Heart left ventricle (tissue), 16 donors: ENCODE data around the gene HINT1. TPM values are rescaled to one million over a fixed set of nuclear protein-coding genes. Genes with fewer than 3 reads are reported as not detected.

Source experiments
- ATAC-seq, 4 donors: fragments of 200-7000 bp; cut with Tn5 transposase; one replicate each; pipeline ENCODE4 v1.9.1; 2020 to 2022; ENCODE audit warnings: moderate library complexity in 4 of 4, mild to moderate bottlenecking in 3 of 4, moderate number of reproducible peaks in 1 of 4
- DNase-seq, 5 donors: peaks; one replicate each; pipeline ENCODE4 v3.0.0-alpha.2; 2020
- H3K27ac ChIP-seq, 12 donors: fragments of 200-600 bp; sonication (generic) in 4 of 12; one replicate each; pipeline versions ENCODE4 v1.5.0 to v1.8.0; 2016 to 2022; ENCODE audit warnings: mild to moderate bottlenecking in 2 of 12
- H3K27me3 ChIP-seq, 9 donors: fragments of 200-600 bp; sonication (generic) in 2 of 9; one replicate each; pipeline versions ENCODE4 v1.5.1 to v1.8.0; 2016 to 2022; ENCODE audit warnings: mild to moderate bottlenecking in 3 of 9
- H3K36me3 ChIP-seq, 9 donors: fragments of 200-600 bp; sonication (generic) in 2 of 9; one replicate each; pipeline versions ENCODE4 v1.5.0 to v1.8.0; 2018 to 2022; ENCODE audit warnings: mild to moderate bottlenecking in 2 of 9
- H3K4me1 ChIP-seq, 12 donors: fragments of 200-600 bp; sonication (generic) in 4 of 12; one replicate each; pipeline versions ENCODE4 v1.5.0 to v1.8.0; 2016 to 2022; ENCODE audit warnings: mild to moderate bottlenecking in 3 of 12
- H3K4me3 ChIP-seq, 12 donors: fragments of 200-600 bp; sonication (generic) in 4 of 12; one replicate each; pipeline versions ENCODE4 v1.5.0 to v1.8.0; 2017 to 2022; ENCODE audit warnings: mild to moderate bottlenecking in 9 of 12, moderate library complexity in 4 of 12
- H3K9me3 ChIP-seq, 12 donors: fragments of 200-600 bp; sonication (generic) in 4 of 12; one replicate each; pipeline versions ENCODE4 v1.5.0 to v1.8.0; 2016 to 2022; ENCODE audit warnings: mild to moderate bottlenecking in 1 of 12
- CTCF ChIP-seq, 12 donors: fragments of 200-600 bp; sonication (generic) in 4 of 12; IDR thresholded peaks; one replicate each; pipeline versions ENCODE4 v1.5.0 to v1.8.0; 2018 to 2022; ENCODE audit warnings: antibody characterized with exemption in 12 of 12, mild to moderate bottlenecking in 5 of 12
- POLR2A ChIP-seq, 2 donors: fragments of 450-650 bp; IDR thresholded peaks; one replicate each; pipeline ENCODE4 v1.6.1; 2017; ENCODE audit warnings: antibody characterized with exemption in 2 of 2, mild to moderate bottlenecking in 2 of 2, moderate library complexity in 2 of 2
- WGBS, 4 donors: extraction: QIAGEN DNeasy Blood & Tissue Kit in 2 of 4; methylation state at CpG; one replicate each; pipeline versions ENCODE4 v1.1.5 to v1.1.7; 2013 to 2018; 5-methylcytosine and 5-hydroxymethylcytosine counted together
- intact Hi-C, 10 donors: fragments of 100-400 bp; cut with DNase I; formaldehyde crosslinking; loops; one replicate each; pipeline versions ENCODE4 v1.11.1 to v1.14.2; 2022
- long read RNA-seq, 3 donors: library from polyadenylated mRNA; unstranded; transcript quantifications; one replicate each; pipeline ENCODE4 v2.0.0, GENCODE V29; 2020 to 2021
- polyA plus RNA-seq, 2 donors: library from polyadenylated mRNA; stranded (reverse); fragments of 200-250 nt; gene quantifications; one replicate each; pipeline ENCODE4 v1.2.3, GENCODE V29; 2013
- total RNA-seq, 9 donors: library from RNA; depleted of rRNA in 2 of 9; stranded (reverse); fragments of >200 nt in 2 of 9; fragmentation: NEBNext Ultra II Directional in 3 of 9; extraction: Animal tissue kit (Norgen Biotek cat#: 25700) in 3 of 9; gene quantifications; one replicate each; pipeline versions ENCODE4 v1.1.0 to v1.2.4, GENCODE V29; 2016 to 2023
- donor health status: ischemic (EF 13 %, LVEDD 7.1; RV severe dilation, severe dysfunction).
- donor health status: healthy with polysubstance abuse.
- donor health status: DM: no; HTN: yes; CAD: no.
- donor health status: DM: no; HTN: no; CAD: no.
- donor health status: ischemic (EF 25% LVEDD 6.9; RV normal size, moderate dysfunction).
- donor health status: ischemic (EF 25% LVEDD 5.7; RV mildly dilated, moderate dysfunction).
- donor health status: healthy.
- donor health status: DM: yes; HTN: yes; CAD: no.
- donor health status: ischemic (EF 35%, LVEDD 5.7; RV mildly dilated, moderate dysfunction).
- donor health status: nonischemic (EF 11% LVEDD 7.7; RV severe dilation, severe dysfunction).
- donor health status: DM: yes; HTN: yes; CAD: no.
- donor health status: PGD.
- donor health status: ischemic (EF 29% LVEDD 5.4; RV normal size, mild dysfunction).
- donor health status: nonischemic (EF 23%, LVEDD 6.1; RV moderate dilation, normal function).

The HINT1 gene
- total RNA-seq (100 to 1,000 TPM in 8 of 9 donors, 10 to 100 TPM in 1; 76.8 to 165 (median 148) TPM), polyA plus RNA-seq (100 to 1,000 TPM; 133 to 286 TPM)
- long read RNA-seq, donor 1, transcript HINT1-201 (3 exons, 1,081 nt): major isoform, 154 of 176 reads
- long read RNA-seq, donor 1, transcript HINT1-209 (3 exons, 656 nt): minor isoform, 9 of 176 reads
- long read RNA-seq, donor 1, partial matches to known transcripts: 1 of 176 reads
- long read RNA-seq, donor 1, other reads (novel, unspliced or antisense): 11 of 176 reads
- long read RNA-seq, donor 2, transcript HINT1-201 (3 exons, 1,081 nt): major isoform, 77 of 92 reads
- long read RNA-seq, donor 2, partial matches to known transcripts: 1 of 92 reads
- long read RNA-seq, donor 2, other reads (novel, unspliced or antisense): 8 of 92 reads
- long read RNA-seq, donor 3, transcript HINT1-201 (3 exons, 1,081 nt): major isoform, 85 of 97 reads
- long read RNA-seq, donor 3, partial matches to known transcripts: 0 of 97 reads
- long read RNA-seq, donor 3, other reads (novel, unspliced or antisense): 9 of 97 reads

DNA sequence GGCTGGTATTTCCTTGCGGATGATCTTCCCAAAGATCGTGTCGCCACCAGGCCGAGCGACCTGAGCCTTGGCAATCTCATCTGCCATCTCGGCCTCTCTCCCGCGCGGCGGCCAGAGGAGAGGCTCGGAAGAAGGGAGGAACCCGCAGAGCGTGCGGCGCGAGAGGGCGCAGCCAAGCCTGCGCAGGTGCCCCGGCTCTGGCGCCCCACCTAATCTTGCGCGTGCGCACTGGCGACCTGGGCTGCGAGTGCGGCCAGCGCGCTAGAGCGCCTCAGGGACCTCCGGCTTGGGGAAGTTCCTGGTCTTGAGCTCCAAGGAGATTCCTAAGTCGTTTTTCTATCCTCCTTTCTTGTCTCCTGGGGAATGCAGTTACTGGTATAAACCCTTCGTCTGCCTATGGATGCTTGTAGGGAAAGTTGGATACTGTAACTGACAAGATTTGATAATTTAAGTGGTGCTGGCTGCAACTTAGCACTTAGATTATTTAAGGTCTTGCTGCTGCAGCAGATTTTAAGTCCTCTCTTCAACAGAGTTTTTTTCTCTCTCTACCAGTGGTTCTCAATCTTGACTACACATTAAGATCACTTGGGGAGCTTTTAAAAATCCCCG lies at the start of gene HINT1:
Gene HINT1, minus strand, starts transcription at position 138 of the 609 bp plus-strand sequence. Its CDS starts 51 bp downstream, at position 87.
- H3K27me3 ChIP-seq: no peaks in the 10 kb centered on the region
- H3K9me3 ChIP-seq: no peaks in the 10 kb centered on the region
- WGBS, 4 donors: 0 to 5% (median 1%) methylated on average over 3 to 33 of the region's 33 CpGs
- TF ChIP-seq POLR2A (IDR thresholded peaks at IDR 0.05): peak in 1 of 2 donors; percentile 56
- TF ChIP-seq CTCF (IDR thresholded peaks at IDR 0.05): peak in 3 of 12 donors; percentile 23 to 45 (median 37)
- intact Hi-C loops: loop anchor here in 7 of 10 donors (1.0 to 10.0 kb wide), 6 partner anchors 98 to 252 kb away; partner anchors contain the start of gene CDC42SE2 (in 3 of the 7)
- peaks cover 0 to 29% (median 16%) of the 10 kb centered on the region in 12 donors for H3K4me1 ChIP-seq
- ATAC-seq (peak; percentile 92 to 98 (median 96)), DNase-seq (peak; percentile 92 to 97 (median 93))
- peak within 1 kb of the TSS; percentile 72 to 97 (median 88) for H3K4me3 ChIP-seq
- peak within 1 kb of the TSS; percentile 83 to 98 (median 94) for H3K27ac ChIP-seq
- H3K36me3 ChIP-seq: peaks cover 0 to 28% (median 25%) of the 10 kb centered on the region in 9 donors

DNA sequence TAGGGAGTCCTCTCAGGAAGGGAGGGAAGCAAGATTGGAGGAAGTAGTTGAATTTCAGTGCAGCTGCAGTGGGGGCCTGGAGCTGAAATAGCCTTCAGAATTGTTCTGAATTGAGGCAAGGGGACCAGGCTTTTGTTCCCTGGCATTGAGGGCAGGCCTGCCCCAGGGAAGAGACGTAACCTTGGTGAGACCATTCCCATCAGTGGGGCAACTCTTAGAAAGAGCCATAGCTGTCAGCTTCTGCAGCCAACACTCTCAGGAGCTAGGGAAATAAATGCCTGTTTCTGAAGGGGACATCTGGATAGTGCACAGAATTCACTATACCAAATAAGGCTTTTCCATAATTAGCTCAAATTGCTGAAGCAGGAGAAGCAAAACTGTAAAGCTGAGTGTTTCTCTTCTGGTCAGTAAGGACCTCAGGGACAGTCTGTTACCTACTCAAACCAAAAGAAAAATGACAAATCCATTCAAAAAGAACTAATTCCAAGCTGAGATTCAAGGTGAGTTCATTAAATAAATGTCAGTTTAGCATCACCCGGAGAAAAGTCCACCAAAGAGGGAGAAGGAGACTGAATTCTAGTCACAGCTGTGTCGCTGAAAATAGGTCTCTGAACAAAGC lies 49.7 kb upstream of the HINT1 start:
- no peaks in the 10 kb centered on the region for H3K9me3 ChIP-seq
- TF ChIP-seq POLR2A (IDR thresholded peaks at IDR 0.05): no peak
- no peak for TF ChIP-seq CTCF (IDR thresholded peaks at IDR 0.05)
- H3K36me3 ChIP-seq: no peaks in the 10 kb centered on the region
- ATAC-seq (no peak), DNase-seq (no peak)
- no peaks in the 10 kb centered on the region for H3K27me3 ChIP-seq
- no peak overlapping the region for H3K4me3 ChIP-seq
- no peak overlapping the region for H3K27ac ChIP-seq
- intact Hi-C loops: no loop called here
- peaks cover 0 to 13% (median 0%) of the 10 kb centered on the region in 12 donors for H3K4me1 ChIP-seq
- WGBS, 4 donors: 59 to 79% (median 66%) methylated on average over 3 of the region's 3 CpGs

DNA sequence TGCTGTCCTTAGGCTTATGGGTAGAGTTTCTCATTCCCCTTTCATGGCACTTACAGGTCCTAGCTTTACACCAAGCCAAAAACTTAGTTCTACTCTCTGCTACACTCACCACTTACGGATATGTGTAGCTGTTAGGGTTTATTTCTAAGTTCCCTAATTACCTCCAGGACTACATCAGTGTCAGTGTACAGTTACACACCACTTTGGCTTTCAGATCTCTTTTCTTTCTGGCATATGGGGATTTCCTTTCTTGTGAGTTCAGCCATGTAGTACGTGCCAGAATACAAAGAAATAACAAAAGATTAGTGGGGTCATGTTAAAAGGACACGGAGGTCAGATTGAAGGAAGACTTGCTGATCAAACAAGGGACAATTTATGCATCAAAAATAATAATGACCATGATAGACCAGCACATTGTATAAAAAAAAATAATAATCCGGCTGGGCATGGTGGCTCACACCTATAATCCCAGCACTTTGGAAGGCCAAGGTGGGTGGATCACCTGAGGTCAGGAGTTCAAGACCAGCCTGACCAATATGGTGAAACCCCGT lies 47.5 kb upstream of the HINT1 start:
- intact Hi-C loops: no loop called here
- Histone ChIP-seq H3K36me3 (no peaks in the 10 kb centered on the region), H3K9me3 (no peaks in the 10 kb centered on the region), H3K4me3 (no peak overlapping the region), H3K27me3 (no peaks in the 10 kb centered on the region), H3K4me1 (peaks cover 0 to 23% (median 0%) of the 10 kb centered on the region in 12 donors), H3K27ac (no peak overlapping the region)
- DNase-seq (no peak), ATAC-seq (no peak)
- WGBS, 4 donors: 80 to 86% (median 82%) methylated on average over 5 of the region's 5 CpGs
- TF ChIP-seq POLR2A (IDR thresholded peaks at IDR 0.05) (no peak), CTCF (IDR thresholded peaks at IDR 0.05) (no peak)
